Omental fat pad (tissue), 4 donors: Measurements from ENCODE around the gene NUP43. TPM values are rescaled to one million over a fixed set of nuclear protein-coding genes. Genes with fewer than 3 reads are reported as not detected.

ENCODE experiments used
- ATAC-seq: fragments of 150-250 bp; one replicate; pipeline ENCODE4 v1.9.1; 2016; ENCODE audit warnings: mild to moderate bottlenecking, moderate library complexity; ENCODE audit not compliant: low FRiP score
- DNase-seq: peaks from one replicate; pipeline ENCODE4 v3.0.0-alpha.2; 2019; ENCODE audit warnings: low spot score
- total RNA-seq, 4 donors: library from RNA; depleted of rRNA; stranded (reverse); fragments of >200 nt; gene quantifications; one replicate each; pipeline ENCODE4 v1.1.0, GENCODE V29; 2016
- TF ChIP-seq, protein P1 (sequence below), 3 donors: fragments of 450-650 bp; IDR thresholded peaks; one replicate each; pipeline ENCODE4 v1.5.1; 2016 to 2017; ENCODE audit warnings: antibody characterized with exemption in 3 of 3, mild to moderate bottlenecking in 3 of 3, moderate library complexity in 2 of 3

Gene NUP43
- total RNA-seq, 4 donors from 2014 or later = 10.5 to 22.7 (median 12.9) TPM

DNA sequence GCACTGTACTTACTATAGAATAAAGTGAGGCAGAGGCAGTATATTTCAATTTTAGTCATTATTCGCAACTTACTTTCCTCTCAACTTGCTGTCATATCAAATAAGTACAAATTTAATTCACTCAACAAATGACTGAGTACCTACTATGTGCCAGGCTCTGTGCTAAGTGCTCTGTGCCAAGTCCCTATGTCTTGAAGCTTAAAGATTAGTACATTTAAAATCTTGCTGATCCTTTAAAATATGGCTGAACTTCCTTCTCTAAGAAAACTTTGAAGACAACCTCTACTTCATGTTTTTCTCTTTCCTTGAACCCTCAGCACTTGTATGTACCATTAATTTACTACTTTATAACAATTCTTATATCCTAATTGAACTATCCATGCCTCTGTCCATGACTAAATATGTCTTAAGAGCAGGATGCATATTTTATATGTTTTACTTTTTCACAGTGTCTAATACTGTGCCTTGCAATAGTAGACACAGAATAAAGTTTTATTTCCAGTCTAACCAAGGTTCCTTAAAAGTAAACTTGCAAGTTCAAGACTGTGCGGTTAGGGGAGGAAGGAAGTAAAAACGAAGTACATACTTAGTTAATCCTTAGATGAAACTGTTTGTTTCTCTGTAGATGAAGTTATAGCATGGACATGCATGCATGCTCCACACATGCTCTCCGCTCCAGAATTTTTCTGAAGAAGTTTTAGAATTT is 18.4 kb downstream of the NUP43 start:
- TF ChIP-seq, protein P1, sequence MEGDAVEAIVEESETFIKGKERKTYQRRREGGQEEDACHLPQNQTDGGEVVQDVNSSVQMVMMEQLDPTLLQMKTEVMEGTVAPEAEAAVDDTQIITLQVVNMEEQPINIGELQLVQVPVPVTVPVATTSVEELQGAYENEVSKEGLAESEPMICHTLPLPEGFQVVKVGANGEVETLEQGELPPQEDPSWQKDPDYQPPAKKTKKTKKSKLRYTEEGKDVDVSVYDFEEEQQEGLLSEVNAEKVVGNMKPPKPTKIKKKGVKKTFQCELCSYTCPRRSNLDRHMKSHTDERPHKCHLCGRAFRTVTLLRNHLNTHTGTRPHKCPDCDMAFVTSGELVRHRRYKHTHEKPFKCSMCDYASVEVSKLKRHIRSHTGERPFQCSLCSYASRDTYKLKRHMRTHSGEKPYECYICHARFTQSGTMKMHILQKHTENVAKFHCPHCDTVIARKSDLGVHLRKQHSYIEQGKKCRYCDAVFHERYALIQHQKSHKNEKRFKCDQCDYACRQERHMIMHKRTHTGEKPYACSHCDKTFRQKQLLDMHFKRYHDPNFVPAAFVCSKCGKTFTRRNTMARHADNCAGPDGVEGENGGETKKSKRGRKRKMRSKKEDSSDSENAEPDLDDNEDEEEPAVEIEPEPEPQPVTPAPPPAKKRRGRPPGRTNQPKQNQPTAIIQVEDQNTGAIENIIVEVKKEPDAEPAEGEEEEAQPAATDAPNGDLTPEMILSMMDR (IDR thresholded peaks at IDR 0.05) = no peak
- DNase-seq (no peak), ATAC-seq (no peak)

DNA sequence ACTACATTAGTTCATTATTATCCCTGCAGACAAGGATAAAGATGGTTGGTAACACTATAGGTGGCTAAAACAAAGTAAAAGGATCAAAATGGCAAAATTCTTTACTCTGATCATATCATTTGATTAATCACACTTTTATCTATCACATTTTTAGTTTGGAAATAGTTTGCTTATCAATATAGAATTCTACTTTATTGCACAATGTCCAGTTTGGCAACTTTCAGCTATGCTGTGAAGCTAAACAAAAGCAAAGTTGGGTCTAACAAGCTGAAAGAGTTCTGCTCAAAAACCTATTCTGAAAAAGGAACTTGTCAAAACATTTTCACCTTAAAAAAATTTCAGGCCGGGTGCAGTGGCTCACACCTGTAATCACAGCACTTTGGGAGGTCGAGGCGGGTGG is 20.5 kb downstream of the NUP43 start:
- TF ChIP-seq, protein P1 (IDR thresholded peaks at IDR 0.05) = no peak
- ATAC-seq = no peak
- DNase-seq = no peak

DNA sequence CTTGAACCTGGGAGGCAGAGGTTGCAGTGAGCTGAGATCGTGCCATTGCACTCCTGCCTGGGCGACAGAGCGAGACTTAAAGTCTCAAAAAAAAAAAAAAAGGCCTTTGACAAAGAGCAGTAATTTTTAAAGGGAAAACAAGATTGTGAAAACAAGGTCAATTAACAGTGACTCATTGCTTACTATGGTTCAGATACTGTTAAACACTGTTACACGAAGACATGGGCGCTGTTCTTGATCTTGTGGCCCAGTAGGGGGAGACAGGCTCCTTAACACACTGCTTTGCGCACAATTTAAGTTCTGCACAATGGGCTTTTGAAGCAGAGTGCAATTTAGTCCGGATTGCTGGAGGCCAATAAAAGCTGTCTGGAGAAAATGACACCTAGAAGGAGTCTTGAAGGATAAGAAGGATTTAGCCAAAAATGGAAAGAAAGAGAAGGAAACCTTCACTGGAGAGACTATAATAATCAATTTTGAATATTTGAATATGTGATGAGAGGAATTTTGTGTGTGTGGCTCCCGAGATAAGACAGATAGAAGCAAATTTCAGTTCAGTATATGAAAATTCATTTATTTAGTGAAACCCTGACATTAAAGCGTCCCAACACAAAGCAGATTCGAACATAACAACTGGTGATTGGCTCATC is 22.4 kb downstream of the NUP43 start:
- TF ChIP-seq, protein P1 (IDR thresholded peaks at IDR 0.05) = no peak
- ATAC-seq (peak; percentile 82), DNase-seq (no peak)

DNA sequence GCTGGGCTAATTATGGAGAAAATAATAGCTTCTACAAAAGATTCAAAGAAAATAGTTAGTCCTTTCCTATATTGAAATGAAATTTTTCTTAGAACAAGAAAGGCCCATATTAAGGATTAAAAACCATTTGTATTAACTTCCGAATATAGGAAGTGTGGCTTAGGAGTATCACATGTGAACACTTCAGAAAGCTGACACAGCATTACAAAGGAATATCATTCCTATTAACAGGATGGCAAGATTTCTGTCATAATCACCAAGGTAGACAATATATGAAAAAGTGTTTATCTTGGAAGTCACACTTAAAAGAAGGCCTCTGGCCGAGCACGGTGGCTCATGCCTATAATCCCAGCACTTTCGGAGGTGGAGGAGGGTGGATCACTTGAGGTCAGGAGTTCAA is 23.1 kb downstream of the NUP43 start:
- no peak for ATAC-seq
- no peak for DNase-seq
- TF ChIP-seq, protein P1 (IDR thresholded peaks at IDR 0.05) = no peak

DNA sequence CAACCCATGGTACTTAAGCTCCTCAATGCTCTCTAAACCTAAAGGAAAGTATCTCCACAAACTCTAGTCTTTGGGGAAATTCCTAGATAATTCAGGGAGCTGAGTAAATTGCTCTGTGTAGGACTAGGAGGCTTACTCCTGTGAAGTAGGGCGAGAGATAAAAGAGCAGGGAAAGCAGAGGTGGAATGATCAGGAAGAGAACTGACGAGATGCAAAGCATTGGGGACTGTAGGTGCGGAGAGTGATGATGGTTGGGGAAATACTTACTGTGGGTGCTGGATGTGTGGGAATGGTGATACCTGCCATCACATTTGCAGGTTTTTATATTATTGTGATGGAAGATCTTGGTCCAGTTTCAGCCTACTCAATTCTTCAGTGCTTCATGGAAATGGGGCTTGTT is 26.8 kb downstream of the NUP43 start:
- DNase-seq (no peak), ATAC-seq (no peak)
- TF ChIP-seq, protein P1 (IDR thresholded peaks at IDR 0.05) = no peak

DNA sequence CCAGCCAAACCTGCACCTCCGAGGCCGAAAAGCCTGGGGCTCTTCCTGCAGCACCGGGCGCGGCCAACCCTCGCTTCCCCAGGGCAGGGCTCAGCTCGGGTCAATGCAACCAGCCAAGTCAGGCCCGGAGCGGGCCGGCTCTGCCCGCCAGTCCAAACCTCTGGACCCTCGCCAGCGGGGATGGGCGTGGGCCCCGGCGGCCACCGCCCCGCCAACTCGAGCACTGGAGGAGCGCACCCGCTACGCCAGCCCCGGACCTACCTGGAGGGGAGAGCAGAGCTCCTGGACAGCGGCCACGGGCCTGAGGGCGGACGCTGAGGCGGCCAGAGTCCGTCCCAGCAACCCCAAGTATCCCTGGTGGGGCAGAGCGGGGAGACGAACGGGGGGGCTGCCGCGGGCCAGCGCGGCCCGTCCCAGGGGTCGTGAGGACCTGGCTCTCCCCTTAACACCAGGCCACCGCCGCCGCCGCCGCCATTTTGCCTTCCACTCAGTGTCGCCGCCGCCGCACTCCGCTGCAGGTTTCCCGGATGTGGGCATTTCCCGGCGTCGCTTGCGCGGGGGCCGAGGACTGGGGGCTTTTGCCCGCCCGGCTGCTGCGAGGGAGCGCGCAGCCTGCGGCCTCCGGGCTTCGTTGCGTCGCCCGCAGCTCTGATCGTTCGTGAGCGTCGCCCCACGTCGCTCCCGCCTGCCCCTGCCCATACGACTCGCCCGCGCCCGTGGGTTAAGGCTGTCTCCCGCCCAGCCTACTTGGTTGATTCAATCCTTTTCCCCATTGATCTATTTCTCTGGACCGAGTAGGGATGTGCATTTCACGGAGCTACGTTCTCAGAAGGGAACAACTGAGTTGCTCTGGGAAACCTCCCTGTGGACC is 28.5 kb downstream of the NUP43 start, which contains the start of gene LATS1:
Gene LATS1 (minus strand): TSS at position 514 of the 871 bp plus-strand sequence. CDS start 15,975 bp downstream, outside the sequence.
- TF ChIP-seq, protein P1 (IDR thresholded peaks at IDR 0.05) = no peak
- peak; percentile 96 for ATAC-seq

More for the DNA sequence above, 28.5 kb downstream of the NUP43 start, which contains the start of gene LATS1:
- DNase-seq = peak; percentile 69
